OCI-LY1 (cell line): ENCODE data around the gene SLC17A9.

ENCODE experiments used
- H2AFZ ChIP-seq: fragments of 200-600 bp; sonication (generic), shearing (Covaris generic); 2 replicates; pipeline ENCODE4 v1.6.0; 2014; ENCODE audit warnings: antibody characterized with exemption, mild to moderate bottlenecking, low read length
- H3F3A ChIP-seq: fragments of 200-600 bp; sonication (generic), shearing (Covaris generic); 2 replicates; pipeline ENCODE4 v1.6.0; 2014; ENCODE audit warnings: mild to moderate bottlenecking, antibody characterized with exemption, low read length, moderate library complexity; ENCODE audit not compliant: insufficient read depth
- H3K27ac ChIP-seq: fragments of 200-600 bp; sonication (generic); 2 replicates; pipeline ENCODE4 v1.5.1; 2014; ENCODE audit warnings: low read length, mixed run types, mild to moderate bottlenecking, low read depth; ENCODE audit not compliant: poor library complexity, severe bottlenecking
- H3K27me3 ChIP-seq: fragments of 200-600 bp; sonication (generic); 2 replicates; pipeline ENCODE4 v1.6.0; 2014; ENCODE audit warnings: antibody characterized with exemption, mild to moderate bottlenecking, low read length, moderate library complexity; ENCODE audit not compliant: insufficient read depth
- H3K36me3 ChIP-seq: fragments of 200-600 bp; sonication (generic); 2 replicates; pipeline ENCODE4 v1.6.1; 2014; ENCODE audit warnings: mild to moderate bottlenecking, antibody characterized with exemption, low read length, moderate library complexity, mixed read lengths; ENCODE audit not compliant: insufficient read depth
- H3K4me1 ChIP-seq: fragments of 200-600 bp; sonication (generic); 2 replicates; pipeline ENCODE4 v1.5.1; 2014; ENCODE audit warnings: mild to moderate bottlenecking, low read length, moderate library complexity; ENCODE audit not compliant: insufficient read depth, severe bottlenecking
- H3K4me2 ChIP-seq: fragments of 200-600 bp; sonication (generic), shearing (Covaris generic); 2 replicates; pipeline ENCODE4 v1.6.1; 2014; ENCODE audit warnings: low read length
- H3K4me3 ChIP-seq: fragments of 200-600 bp; sonication (generic); 2 replicates; pipeline ENCODE4 v1.5.1; 2014; ENCODE audit warnings: low read length, low read depth, mild to moderate bottlenecking, mixed read lengths; ENCODE audit not compliant: poor library complexity, severe bottlenecking
- H3K79me2 ChIP-seq: fragments of 200-600 bp; shearing (Covaris generic); 2 replicates; pipeline ENCODE4 v1.6.1; 2016; ENCODE audit warnings: mixed run types, low read length, mixed read lengths; ENCODE audit not compliant: insufficient read depth
- H3K9ac ChIP-seq: fragments of 200-600 bp; sonication (generic), shearing (Covaris generic); 2 replicates; pipeline ENCODE4 v1.6.1; 2014; ENCODE audit warnings: mild to moderate bottlenecking, low read length, mixed read lengths
- H3K9me2 ChIP-seq: fragments of 200-600 bp; sonication (generic), shearing (Covaris generic); 2 replicates; pipeline ENCODE4 v1.6.1; 2014; ENCODE audit warnings: low read depth, mild to moderate bottlenecking, low read length, mixed read lengths
- H3K9me3 ChIP-seq: fragments of 200-600 bp; shearing (Covaris generic); 2 replicates; pipeline ENCODE4 v1.6.1; 2014; ENCODE audit warnings: low read length, mixed read lengths
- H4K20me1 ChIP-seq: fragments of 200-600 bp; sonication (generic), shearing (Covaris generic); 2 replicates; pipeline ENCODE4 v1.6.0; 2016; ENCODE audit warnings: mild to moderate bottlenecking, low read length; ENCODE audit not compliant: insufficient read depth
- EZH2 ChIP-seq: fragments of 200-600 bp; sonication (generic), shearing (Covaris generic); IDR thresholded peaks from 2 replicates; pipeline ENCODE4 v1.8.0; 2017; ENCODE audit warnings: borderline replicate concordance, mixed run types, mild to moderate bottlenecking, antibody characterized with exemption, low read length, moderate library complexity, mixed read lengths
- TF ChIP-seq, protein P1 (sequence below): fragments of 200-600 bp; sonication (generic), shearing (Covaris generic); IDR thresholded peaks from 2 replicates; pipeline ENCODE4 v1.5.1; 2017; ENCODE audit warnings: mild to moderate bottlenecking, antibody characterized with exemption, low read length, moderate library complexity, mixed read lengths

Gene SLC17A9

DNA sequence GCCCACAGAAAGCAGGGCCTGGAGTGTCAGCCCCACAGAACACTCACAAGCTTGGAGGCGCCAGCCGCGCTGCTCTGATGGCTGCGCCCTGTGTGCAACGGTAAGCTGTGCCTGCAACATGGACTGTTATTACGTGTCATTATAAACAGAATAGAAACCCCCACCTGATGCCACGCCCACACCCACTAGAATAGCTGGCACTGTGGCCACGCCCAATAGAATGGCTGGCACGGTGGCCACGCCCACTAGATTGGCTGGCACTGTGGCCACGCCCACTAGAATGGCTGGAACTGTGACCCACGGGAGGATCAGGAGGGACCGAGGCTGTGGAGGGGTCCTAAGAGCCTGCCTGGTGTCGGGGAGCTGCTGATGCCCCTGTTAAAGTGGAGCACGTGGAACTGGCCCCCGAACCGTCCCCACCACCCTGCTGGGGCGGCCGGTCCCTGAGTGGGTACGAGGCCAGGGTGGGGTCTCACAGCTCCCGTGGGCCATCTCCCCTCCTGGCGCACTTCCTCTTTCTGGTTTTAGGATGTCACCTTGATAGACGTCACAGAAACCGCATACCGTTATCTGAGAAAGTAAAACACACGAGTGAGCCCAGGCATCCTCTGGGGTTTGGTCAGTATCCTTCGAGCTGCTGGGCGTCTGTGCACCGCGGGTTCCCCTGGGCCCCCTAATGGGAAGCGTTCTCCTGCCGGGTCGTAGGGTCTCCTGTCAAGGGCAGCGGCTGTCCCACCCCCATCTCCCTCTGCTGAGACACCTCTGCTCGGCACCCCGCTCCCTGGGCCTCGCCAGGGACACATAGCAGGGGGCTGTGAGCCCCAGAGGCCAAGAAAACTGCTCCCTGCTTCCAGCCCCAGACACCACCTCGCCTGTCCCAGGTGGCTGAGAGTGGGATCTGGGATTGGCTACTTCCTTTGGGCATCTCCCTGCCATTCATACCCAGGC is 25.4 kb downstream of the SLC17A9 start:
- Histone ChIP-seq H2AFZ (no peak overlapping the region), H3K4me3 (peak overlapping the region; percentile 23), H3K9ac (no peak overlapping the region), H3K27ac (no peak overlapping the region), H3F3A (no peaks in the 10 kb centered on the region), H3K36me3 (no peaks in the 10 kb centered on the region), H3K4me2 (peak overlapping the region; percentile 55), H3K9me3 (no peaks in the 10 kb centered on the region), H3K9me2 (no peaks in the 10 kb centered on the region), H3K27me3 (peaks cover 11% of the 10 kb centered on the region; the same call in 1 of the 2 replicates), H3K4me1 (peaks cover 12% of the 10 kb centered on the region), H4K20me1 (no peaks in the 10 kb centered on the region), H3K79me2 (no peaks in the 10 kb centered on the region)
- TF ChIP-seq, protein P1, sequence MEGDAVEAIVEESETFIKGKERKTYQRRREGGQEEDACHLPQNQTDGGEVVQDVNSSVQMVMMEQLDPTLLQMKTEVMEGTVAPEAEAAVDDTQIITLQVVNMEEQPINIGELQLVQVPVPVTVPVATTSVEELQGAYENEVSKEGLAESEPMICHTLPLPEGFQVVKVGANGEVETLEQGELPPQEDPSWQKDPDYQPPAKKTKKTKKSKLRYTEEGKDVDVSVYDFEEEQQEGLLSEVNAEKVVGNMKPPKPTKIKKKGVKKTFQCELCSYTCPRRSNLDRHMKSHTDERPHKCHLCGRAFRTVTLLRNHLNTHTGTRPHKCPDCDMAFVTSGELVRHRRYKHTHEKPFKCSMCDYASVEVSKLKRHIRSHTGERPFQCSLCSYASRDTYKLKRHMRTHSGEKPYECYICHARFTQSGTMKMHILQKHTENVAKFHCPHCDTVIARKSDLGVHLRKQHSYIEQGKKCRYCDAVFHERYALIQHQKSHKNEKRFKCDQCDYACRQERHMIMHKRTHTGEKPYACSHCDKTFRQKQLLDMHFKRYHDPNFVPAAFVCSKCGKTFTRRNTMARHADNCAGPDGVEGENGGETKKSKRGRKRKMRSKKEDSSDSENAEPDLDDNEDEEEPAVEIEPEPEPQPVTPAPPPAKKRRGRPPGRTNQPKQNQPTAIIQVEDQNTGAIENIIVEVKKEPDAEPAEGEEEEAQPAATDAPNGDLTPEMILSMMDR = no peak
- no peak for TF ChIP-seq EZH2

DNA sequence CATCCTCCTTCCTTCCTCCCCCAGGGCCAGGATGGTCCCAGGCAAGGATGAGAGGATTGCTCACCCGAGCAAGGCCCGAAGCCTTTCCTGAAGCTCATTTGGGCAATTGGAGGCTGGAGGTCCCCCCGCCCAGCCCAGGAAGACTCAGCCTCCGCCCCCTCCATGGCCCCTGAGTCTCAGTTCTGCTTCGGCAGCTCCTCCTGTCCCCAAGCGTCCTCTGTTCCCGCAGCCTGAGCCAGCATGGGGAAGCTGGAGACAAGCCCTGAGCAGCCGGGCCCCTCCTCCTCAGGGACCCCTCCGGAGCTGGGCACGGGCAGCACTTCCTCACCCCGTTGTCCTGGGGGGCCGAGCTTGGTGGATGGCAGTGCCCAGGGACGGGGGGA is 26.0 kb downstream of the SLC17A9 start:
- Histone ChIP-seq H3K27ac (no peak overlapping the region), H3F3A (no peaks in the 10 kb centered on the region), H3K27me3 (peaks cover 4% of the 10 kb centered on the region; the same call in 1 of the 2 replicates), H3K9me2 (no peaks in the 10 kb centered on the region), H3K79me2 (no peaks in the 10 kb centered on the region), H3K9me3 (no peaks in the 10 kb centered on the region), H3K9ac (no peak overlapping the region), H3K4me1 (peaks cover 12% of the 10 kb centered on the region), H4K20me1 (no peaks in the 10 kb centered on the region), H3K4me3 (no peak overlapping the region), H3K4me2 (no peak overlapping the region), H3K36me3 (no peaks in the 10 kb centered on the region), H2AFZ (no peak overlapping the region)
- TF ChIP-seq, protein P1 = no peak
- no peak for TF ChIP-seq EZH2

DNA sequence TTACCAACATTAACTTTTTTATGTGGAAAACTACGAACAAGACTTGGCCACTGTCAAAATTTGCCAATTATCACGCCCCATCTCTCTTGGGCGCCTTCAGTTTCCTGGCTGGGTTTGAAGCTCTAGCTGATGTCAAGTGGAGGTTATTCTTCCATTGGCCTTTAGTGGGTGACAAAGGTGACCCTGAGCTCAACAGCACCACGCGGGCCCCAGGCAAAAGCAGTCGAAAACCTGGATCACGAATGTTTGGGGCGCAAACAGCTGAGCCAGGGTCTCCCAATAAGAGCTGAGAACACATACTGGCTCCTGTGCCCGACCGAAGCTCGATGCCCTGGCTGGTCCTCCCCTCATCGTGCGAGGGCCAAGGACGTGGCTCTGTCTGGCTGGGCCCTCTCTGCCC is 26.8 kb downstream of the SLC17A9 start:
- Histone ChIP-seq H3K27me3 (no peaks in the 10 kb centered on the region; the same call in 1 of the 2 replicates), H3K9ac (no peak overlapping the region), H3K4me2 (no peak overlapping the region)

More for the DNA sequence above, 26.8 kb downstream of the SLC17A9 start:
- H3K9me2 ChIP-seq = no peaks in the 10 kb centered on the region
- H3K9me3 ChIP-seq = no peaks in the 10 kb centered on the region
- no peak for TF ChIP-seq EZH2
- TF ChIP-seq, protein P1 = peak; percentile 6; the same call in 1 of the 2 replicates
- no peaks in the 10 kb centered on the region for H4K20me1 ChIP-seq
- no peak overlapping the region for H2AFZ ChIP-seq
- H3K79me2 ChIP-seq = no peaks in the 10 kb centered on the region
- H3K4me1 ChIP-seq = peaks cover 12% of the 10 kb centered on the region
- H3K4me3 ChIP-seq = no peak overlapping the region
- H3F3A ChIP-seq = no peaks in the 10 kb centered on the region
- no peaks in the 10 kb centered on the region for H3K36me3 ChIP-seq
- H3K27ac ChIP-seq = no peak overlapping the region
